CD4-positive, alpha-beta memory T cell (primary cell): Measurements from ENCODE around the gene COX8A. TPM values are rescaled to one million over a fixed set of nuclear protein-coding genes. Genes with fewer than 3 reads are reported as not detected.
"Not testable (repeated sequence)": the region's sequence is repeated elsewhere in the genome, so short reads cannot be mapped to it uniquely, and the experiment has no call there.

Experiments used
- CTCF ChIA-PET: fragments of 350-600 bp; sonication (Branson Sonifier 250); formaldehyde crosslinking; loops from one replicate; lab custom pipeline; 2021; ENCODE audit warnings: inconsistent platforms; ENCODE audit not compliant: partially characterized antibody; lab: Charles Lee
- POLR2A ChIA-PET: fragments of 350-600 bp; sonication (Branson Sonifier 250); formaldehyde crosslinking; loops from one replicate; lab custom pipeline; 2021; ENCODE audit not compliant: partially characterized antibody; lab: Charles Lee
- DNase-seq, 5 donors: peaks; one replicate each; pipeline versions ENCODE4 v3.0.0 to v3.0.0-alpha.2; 2020 to 2022; ENCODE audit warnings: mixed read lengths in 1 of 5
- H3K27ac ChIP-seq: one replicate; pipeline ENCODE4 v1.7.0; 2013; ENCODE audit warnings: low read depth, low read length
- H3K27me3 ChIP-seq: 2 replicates; pipeline ENCODE4 v1.7.0; 2013; ENCODE audit warnings: mild to moderate bottlenecking, low read length, moderate library complexity; ENCODE audit not compliant: insufficient read depth
- H3K36me3 ChIP-seq: 2 replicates; pipeline ENCODE4 v1.7.0; 2013; ENCODE audit warnings: mild to moderate bottlenecking, low read length, moderate library complexity; ENCODE audit not compliant: insufficient read depth
- H3K4me1 ChIP-seq: 2 replicates; pipeline ENCODE4 v1.7.0; 2013; ENCODE audit warnings: mild to moderate bottlenecking, low read length, moderate library complexity; ENCODE audit not compliant: insufficient read depth
- H3K4me3 ChIP-seq, 2 donors: one replicate each; pipeline ENCODE4 v1.7.0; 2013; ENCODE audit warnings: low read length in 2 of 2, mild to moderate bottlenecking in 1 of 2
- H3K9me3 ChIP-seq, 2 donors: one replicate each; pipeline ENCODE4 v1.7.0; 2013; ENCODE audit warnings: low read length in 2 of 2, control low read depth in 1 of 2; ENCODE audit not compliant: control insufficient read depth in 1 of 2
- H3K27ac Mint-ChIP-seq, 7 donors: one replicate each; pipeline ENCODE4 v1.8.0; 2020 to 2021; ENCODE audit warnings: mixed read lengths in 7 of 7, mild to moderate bottlenecking in 6 of 7, inconsistent platforms in 3 of 7, moderate library complexity in 3 of 7
- H3K27me3 Mint-ChIP-seq, 2 donors: one replicate each; pipeline ENCODE4 v1.8.0; 2020 to 2021; ENCODE audit warnings: mixed read lengths in 2 of 2
- H3K36me3 Mint-ChIP-seq, 2 donors: one replicate each; pipeline ENCODE4 v1.8.0; 2020 to 2021; ENCODE audit warnings: mixed read lengths in 2 of 2, inconsistent platforms in 1 of 2, mild to moderate bottlenecking in 1 of 2
- H3K4me1 Mint-ChIP-seq, 4 donors: one replicate each; pipeline ENCODE4 v1.8.0; 2020 to 2021; ENCODE audit warnings: mixed read lengths in 4 of 4, mild to moderate bottlenecking in 1 of 4
- H3K4me3 Mint-ChIP-seq, 8 donors: one replicate each; pipeline ENCODE4 v1.8.0; 2020 to 2021; ENCODE audit warnings: mixed read lengths in 8 of 8, mild to moderate bottlenecking in 7 of 8, moderate library complexity in 6 of 8, inconsistent platforms in 3 of 8
- H3K9me3 Mint-ChIP-seq, 8 donors: one replicate each; pipeline ENCODE4 v1.8.0; 2020 to 2021; ENCODE audit warnings: mixed read lengths in 8 of 8, mild to moderate bottlenecking in 5 of 8, inconsistent platforms in 3 of 8, moderate library complexity in 1 of 8
- intact Hi-C: fragments of 100-400 bp; cut with micrococcal nuclease; formaldehyde crosslinking; loops from one replicate; pipeline ENCODE4 v1.15.1; 2023
- polyA plus RNA-seq, 2 donors: library from polyadenylated mRNA; unstranded; fragments of 300-500 nt; fragmentation: Illumina TruSeq; gene quantifications; one replicate each; pipeline ENCODE4 v1.2.3, GENCODE V29; 2021
- total RNA-seq, 2 experiments: library from RNA; stranded (reverse); gene quantifications; one replicate each; pipeline ENCODE4 v1.2.3, GENCODE V29; 2021

The COX8A gene
- total and polyA plus RNA-seq, 4 experiments from 2014 or later: 113 to 433 (median 256) TPM

DNA sequence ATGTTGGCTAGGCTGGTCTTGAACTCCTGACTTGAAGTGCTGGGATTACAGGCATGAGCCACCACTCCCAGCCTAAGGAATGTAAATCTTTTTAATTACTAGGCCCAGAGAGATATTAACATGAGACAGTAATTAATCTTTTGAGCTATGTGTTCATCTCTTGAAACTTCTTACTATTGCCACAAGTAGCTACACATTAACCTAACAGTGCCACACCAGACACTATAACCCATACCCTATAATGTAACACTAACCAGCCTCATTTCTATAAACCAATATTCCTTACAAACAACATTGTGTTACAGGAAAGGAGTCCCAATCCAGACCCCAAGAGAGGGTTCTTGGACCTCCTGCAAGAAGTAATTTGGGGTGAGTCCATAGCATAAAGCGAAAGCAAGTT lies 8.0 kb upstream of the COX8A start:
- Mint-ChIP-seq H3K4me3 (no peak overlapping the region), H3K27ac (no peak overlapping the region), H3K27me3 (peaks cover 2 to 3% of the 10 kb centered on the region in 2 donors), H3K36me3 (no peaks in the 10 kb centered on the region), H3K9me3 (no peaks in the 10 kb centered on the region), H3K4me1 (peaks cover 0 to 7% (median 6%) of the 10 kb centered on the region in 4 donors)
- H3K36me3 ChIP-seq: no peaks in the 10 kb centered on the region
- H3K27me3 ChIP-seq: no peaks in the 10 kb centered on the region
- H3K27ac ChIP-seq: no peak overlapping the region
- no peak overlapping the region for H3K4me3 ChIP-seq
- CTCF ChIA-PET: interaction anchor here (1.1 kb wide), 1 partner anchor 17 kb away, joined by 3 read pairs; no protein-coding TSS in a partner anchor
- peaks cover 7% of the 10 kb centered on the region for H3K4me1 ChIP-seq
- POLR2A ChIA-PET: interaction anchor here (1.3 kb wide), 2 partner anchors 8 to 19 kb away, joined by 3 to 4 read pairs; partner anchors contain the start of gene COX8A
- intact Hi-C loops: no loop called here
- no peaks in the 10 kb centered on the region for H3K9me3 ChIP-seq
- DNase-seq: no peak

DNA sequence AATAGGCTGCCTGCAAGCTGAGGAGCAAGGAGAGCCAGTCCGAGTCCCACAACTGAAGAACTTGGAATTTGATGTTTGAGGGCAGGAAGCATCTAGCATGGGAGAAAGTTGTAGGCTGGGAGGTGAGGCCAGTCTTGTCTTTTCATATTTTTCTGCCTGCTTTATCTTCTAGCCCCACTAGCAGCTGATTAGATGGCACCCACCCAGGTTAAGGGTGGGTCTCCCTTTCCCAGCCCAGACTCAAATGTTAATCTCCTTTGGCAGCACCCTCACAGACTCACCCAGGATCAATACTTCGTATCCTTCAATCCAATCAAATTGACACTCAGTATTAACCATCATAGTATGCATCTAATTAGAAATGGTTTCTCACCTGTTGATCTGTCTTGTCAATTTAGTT lies 5.0 kb upstream of the COX8A start:
- peaks cover 6 to 12% (median 10%) of the 10 kb centered on the region in 4 donors for H3K4me1 Mint-ChIP-seq
- H3K27ac Mint-ChIP-seq: no peak overlapping the region
- no peak for DNase-seq
- H3K27ac ChIP-seq: no peak overlapping the region
- H3K36me3 Mint-ChIP-seq: peaks cover 0 to 3% of the 10 kb centered on the region in 2 donors
- peaks cover 4% of the 10 kb centered on the region for H3K4me1 ChIP-seq
- H3K27me3 Mint-ChIP-seq: peaks cover 2 to 3% of the 10 kb centered on the region in 2 donors
- H3K4me3 Mint-ChIP-seq: no peak overlapping the region
- H3K27me3 ChIP-seq: no peaks in the 10 kb centered on the region
- POLR2A ChIA-PET: no interaction called here
- CTCF ChIA-PET: no interaction called here
- H3K9me3 ChIP-seq: no peaks in the 10 kb centered on the region
- H3K36me3 ChIP-seq: no peaks in the 10 kb centered on the region
- H3K4me3 ChIP-seq: no peak overlapping the region
- intact Hi-C loops: no loop called here
- H3K9me3 Mint-ChIP-seq: no peaks in the 10 kb centered on the region

DNA sequence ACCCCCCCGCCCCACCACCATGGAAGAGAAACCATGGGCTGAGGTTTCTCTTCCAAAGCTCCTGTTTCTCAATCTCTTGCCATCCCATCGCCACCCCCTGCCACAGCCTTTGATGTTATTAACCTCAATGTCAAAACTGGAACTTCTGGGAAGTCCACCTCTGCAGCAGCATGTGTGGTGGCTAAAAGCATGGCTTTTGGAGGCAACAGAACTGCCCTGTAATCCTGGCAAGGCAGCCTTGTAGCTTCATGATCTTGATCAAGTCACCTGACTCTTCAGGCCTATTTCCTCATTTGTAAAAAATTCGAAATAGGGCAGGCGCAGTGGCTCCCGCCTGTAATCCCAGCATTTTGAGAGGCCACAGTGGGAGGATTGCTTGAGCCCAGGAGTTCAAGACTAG lies 3.5 kb upstream of the COX8A start:
- H3K27ac Mint-ChIP-seq: no peak overlapping the region
- CTCF ChIA-PET: interaction anchor here (1.3 kb wide), 1 partner anchor 25 kb away, joined by 3 read pairs; no protein-coding TSS in a partner anchor

DNA sequence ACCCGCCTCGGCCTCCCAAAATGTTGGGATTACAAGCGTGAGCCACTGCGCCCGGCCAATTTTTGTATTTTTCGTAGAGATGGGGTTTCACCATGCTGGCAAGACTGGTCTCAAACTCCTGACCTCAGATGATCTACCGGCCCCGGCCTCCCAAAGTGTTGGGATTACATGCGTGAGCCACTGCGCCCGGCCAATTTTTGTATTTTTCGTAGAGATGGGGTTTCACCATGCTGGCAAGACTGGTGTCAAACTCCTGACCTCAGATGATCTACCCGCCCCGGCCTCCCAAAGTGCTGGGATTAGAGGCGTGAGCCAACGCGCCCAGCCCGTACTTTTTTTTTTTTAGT lies 535 bp upstream of the COX8A start:
- H3K4me1 Mint-ChIP-seq: peaks cover 17 to 37% (median 30%) of the 10 kb centered on the region in 4 donors
- H3K36me3 ChIP-seq, H3K27me3 Mint-ChIP-seq, DNase-seq, CTCF ChIA-PET, H3K9me3 ChIP-seq, H3K9me3 Mint-ChIP-seq, H3K27me3 ChIP-seq: not testable (repeated sequence)
- intact Hi-C loops: loop anchor here (1.0 to 2.0 kb wide), 4 partner anchors 12 to 293 kb away; partner anchors contain the start of genes NAA40, OTUB1 and RTN3
- peak overlapping the region; percentile 96 to 100 (median 100) for H3K4me3 Mint-ChIP-seq
- peaks cover 0 to 17% of the 10 kb centered on the region in 2 donors for H3K36me3 Mint-ChIP-seq
- H3K27ac Mint-ChIP-seq: peak overlapping the region; percentile 99 to 100 (median 99)
- POLR2A ChIA-PET: interaction anchor here (0.6 to 3.5 kb wide), 11 partner anchors 8 to 330 kb away, joined by 3 to 51 read pairs (median 4); partner anchors contain the start of genes MARK2, NAA40, OTUB1 and STIP1
- H3K27ac ChIP-seq: peak overlapping the region; percentile 95
- peaks cover 20% of the 10 kb centered on the region for H3K4me1 ChIP-seq
- H3K4me3 ChIP-seq: peak overlapping the region in 1 of 2 donors; percentile 31

More for the DNA sequence above, 3.5 kb upstream of the COX8A start:
- no peak overlapping the region for H3K4me3 ChIP-seq
- Mint-ChIP-seq H3K4me1 (peaks cover 9 to 21% (median 17%) of the 10 kb centered on the region in 4 donors), H3K4me3 (no peak overlapping the region), H3K36me3 (peaks cover 0 to 9% of the 10 kb centered on the region in 2 donors), H3K9me3 (no peaks in the 10 kb centered on the region), H3K27me3 (peaks cover 2 to 3% of the 10 kb centered on the region in 2 donors)
- H3K4me1 ChIP-seq: peaks cover 9% of the 10 kb centered on the region
- POLR2A ChIA-PET: no interaction called here
- H3K27me3 ChIP-seq: no peaks in the 10 kb centered on the region
- no peaks in the 10 kb centered on the region for H3K9me3 ChIP-seq
- intact Hi-C loops: no loop called here
- no peak for DNase-seq
- no peak overlapping the region for H3K27ac ChIP-seq
- no peaks in the 10 kb centered on the region for H3K36me3 ChIP-seq

DNA sequence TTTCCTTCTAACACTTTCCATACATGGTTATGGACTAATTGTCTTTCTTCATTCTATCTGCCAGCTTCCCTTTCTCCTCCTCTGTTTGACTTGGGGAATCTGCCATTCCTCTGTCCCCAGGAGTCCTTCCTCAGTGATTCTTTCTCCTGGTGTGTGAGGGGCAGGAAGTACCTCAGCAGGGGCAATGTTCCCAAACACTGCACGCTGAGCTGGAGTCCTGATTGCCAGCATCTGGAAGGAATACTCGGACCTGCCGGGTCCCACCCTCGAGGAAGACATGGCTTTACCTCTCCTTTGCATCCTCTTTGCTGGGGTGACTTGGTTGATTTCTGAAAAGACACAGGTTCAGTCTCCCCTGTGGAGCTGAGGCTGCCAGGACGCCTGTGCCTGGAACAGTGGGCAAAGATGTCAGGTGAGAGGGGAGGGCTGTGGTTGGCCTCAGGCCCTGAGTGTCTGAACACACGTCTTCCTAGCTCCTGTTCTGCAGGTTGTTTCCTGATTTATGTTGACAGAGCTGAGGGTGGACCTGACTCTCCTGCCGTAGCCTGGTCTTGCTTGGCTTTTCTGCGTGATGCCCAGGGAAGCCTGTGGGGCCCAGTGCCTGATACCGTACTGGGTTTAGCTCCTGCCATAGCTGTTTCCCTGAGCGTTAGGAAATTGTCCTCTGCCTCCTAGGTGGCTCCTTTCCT lies 4.3 kb downstream of the COX8A start:
- Histone ChIP-seq H3K9me3 (no peaks in the 10 kb centered on the region), H3K4me3 (no peak overlapping the region), H3K27ac (no peak overlapping the region), H3K36me3 (peaks cover 4% of the 10 kb centered on the region), H3K4me1 (peaks cover 20% of the 10 kb centered on the region), H3K27me3 (no peaks in the 10 kb centered on the region)
- ChIA-PET CTCF (no interaction called here), POLR2A (no interaction called here)
- Mint-ChIP-seq H3K9me3 (peaks cover 0 to 2% (median 0%) of the 10 kb centered on the region in 8 donors), H3K27me3 (no peaks in the 10 kb centered on the region), H3K4me1 (peaks cover 17 to 36% (median 27%) of the 10 kb centered on the region in 4 donors), H3K4me3 (peak overlapping the region in 2 of 8 donors; percentile 15 to 40), H3K36me3 (peaks cover 0 to 17% of the 10 kb centered on the region in 2 donors), H3K27ac (peak overlapping the region in 3 of 7 donors; percentile 52 to 65 (median 64))
- DNase-seq: no peak
- intact Hi-C loops: no loop called here

DNA sequence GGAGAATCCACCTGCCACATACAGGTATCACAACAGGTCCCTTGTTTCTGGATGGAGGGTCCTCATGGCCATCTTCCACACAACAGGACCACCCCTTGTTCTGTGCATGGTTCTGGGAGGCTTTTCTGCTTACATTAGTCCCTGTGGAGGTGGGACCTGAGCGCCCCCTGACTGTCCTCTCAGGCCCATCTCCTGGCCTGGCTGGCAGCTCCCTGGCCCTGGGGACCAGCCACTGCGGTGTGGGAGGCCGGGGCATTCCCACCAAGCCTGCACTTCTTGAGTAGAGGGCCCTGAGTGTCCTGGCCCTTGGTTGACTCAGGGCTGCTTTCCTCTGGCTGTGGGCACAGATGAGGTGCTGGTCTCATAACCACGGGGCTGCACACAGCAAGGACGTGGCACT lies 5.0 kb downstream of the COX8A start:
- intact Hi-C loops: no loop called here
- H3K27me3 Mint-ChIP-seq: no peaks in the 10 kb centered on the region
- H3K9me3 Mint-ChIP-seq: peaks cover 0 to 2% (median 0%) of the 10 kb centered on the region in 8 donors
- Histone ChIP-seq H3K4me3 (no peak overlapping the region), H3K27ac (no peak overlapping the region), H3K27me3 (no peaks in the 10 kb centered on the region), H3K9me3 (no peaks in the 10 kb centered on the region), H3K4me1 (peaks cover 16% of the 10 kb centered on the region), H3K36me3 (peaks cover 4% of the 10 kb centered on the region)
- POLR2A ChIA-PET: no interaction called here
- H3K4me1 Mint-ChIP-seq: peaks cover 11 to 30% (median 22%) of the 10 kb centered on the region in 4 donors
- CTCF ChIA-PET: no interaction called here
- H3K36me3 Mint-ChIP-seq: peaks cover 0 to 14% of the 10 kb centered on the region in 2 donors
- H3K27ac Mint-ChIP-seq: no peak overlapping the region
- no peak for DNase-seq
- no peak overlapping the region for H3K4me3 Mint-ChIP-seq

DNA sequence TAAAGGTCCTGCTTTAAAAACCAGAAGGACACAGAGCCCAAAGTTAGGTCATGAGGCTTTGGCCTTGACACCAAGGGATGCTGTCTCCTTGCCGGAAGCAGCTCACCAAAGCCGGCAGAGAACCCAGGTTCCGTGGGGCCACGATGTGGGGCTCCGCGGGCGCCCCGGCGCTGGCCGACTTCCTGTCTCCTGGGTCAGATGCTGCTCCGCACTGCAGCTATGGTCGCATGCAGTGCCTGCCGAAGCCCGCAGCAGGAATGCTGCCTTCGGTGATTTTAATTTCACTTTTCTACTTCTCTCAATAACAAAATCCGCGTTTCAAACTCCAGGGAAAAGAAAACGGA lies 11.4 kb downstream of the COX8A start:
- intact Hi-C loops: loop anchor here (1.0 to 2.0 kb wide), 4 partner anchors 11 to 201 kb away; partner anchors contain the start of genes COX8A and STIP1
- Mint-ChIP-seq H3K9me3 (no peaks in the 10 kb centered on the region), H3K27me3 (no peaks in the 10 kb centered on the region), H3K36me3 (peaks cover 4 to 29% of the 10 kb centered on the region in 2 donors), H3K27ac (peak overlapping the region; percentile 97 to 99 (median 98)), H3K4me1 (peaks cover 13 to 31% (median 23%) of the 10 kb centered on the region in 4 donors), H3K4me3 (peak overlapping the region; percentile 94 to 99 (median 97))
- Histone ChIP-seq H3K9me3 (no peaks in the 10 kb centered on the region), H3K4me1 (peaks cover 25% of the 10 kb centered on the region), H3K27me3 (no peaks in the 10 kb centered on the region), H3K4me3 (peak overlapping the region; percentile 82 to 96), H3K27ac (peak overlapping the region; percentile 96), H3K36me3 (peaks cover 7% of the 10 kb centered on the region)
- peak; percentile 70 to 75 (median 73) for DNase-seq
- ChIA-PET POLR2A (interaction anchor here (0.7 to 3.8 kb wide), 15 partner anchors 8 to 285 kb away, joined by 3 to 51 read pairs (median 3); partner anchors contain the start of genes COX8A, MACROD1, MARK2 and NAA40), CTCF (interaction anchor here (1.0 to 1.4 kb wide), 2 partner anchors 14 to 15 kb away, joined by 4 to 5 read pairs; no protein-coding TSS in a partner anchor)
